H1 (cell line): ENCODE data around the gene PPP1R18.
"Not testable (repeated sequence)": the region's sequence is repeated elsewhere in the genome, so short reads cannot be mapped to it uniquely, and the experiment has no call there.

Experiments used
- ATF2 ChIP-seq: IDR thresholded peaks from 2 replicates; pipeline ENCODE4 v1.6.1; 2012; ENCODE audit warnings: low read length, inconsistent platforms
- BACH1 ChIP-seq: IDR thresholded peaks from 2 replicates; pipeline ENCODE4 v1.6.1; 2012; ENCODE audit warnings: low read length, improper control_type of control experiment
- CTCF ChIP-seq, 3 experiments: IDR thresholded peaks; 1 replicate in 2 of 3; 2 replicates in 1 of 3; pipeline versions ENCODE4 v1.5.1 to v1.6.1; 2011; ENCODE audit warnings: low read length in 3 of 3, mild to moderate bottlenecking in 3 of 3, inconsistent platforms in 2 of 3, low read depth in 1 of 3, moderate library complexity in 1 of 3; ENCODE audit not compliant: insufficient read depth in 1 of 3; ENCODE audit errors: control extremely low read depth in 1 of 3
- EZH2 ChIP-seq: fragments of 200-600 bp; sonication (generic); IDR thresholded peaks from 2 replicates; pipeline ENCODE4 v1.7.1; 2012; ENCODE audit warnings: low read depth, mild to moderate bottlenecking, moderate library complexity, low read length, inconsistent platforms; ENCODE audit not compliant: severe bottlenecking
- JUN ChIP-seq: IDR thresholded peaks from 2 replicates; pipeline ENCODE4 v1.6.1; 2011; ENCODE audit warnings: low read depth, mild to moderate bottlenecking, improper control_type of control experiment, low read length
- PHF8 ChIP-seq: fragments of 200-600 bp; sonication (generic); conservative IDR thresholded peaks from 2 replicates; pipeline ENCODE4 v1.7.1; 2012; ENCODE audit warnings: low read depth, mild to moderate bottlenecking, inconsistent platforms, low read length, moderate library complexity
- POLR2A ChIP-seq, 2 experiments: IDR thresholded peaks; 1 replicate in 1 of 2; 2 replicates in 1 of 2; pipeline ENCODE4 v1.6.1; 2011; ENCODE audit warnings: low read depth in 2 of 2, low read length in 2 of 2, mild to moderate bottlenecking in 2 of 2; ENCODE audit errors: control extremely low read depth in 1 of 2
- POLR2AphosphoS5 ChIP-seq: IDR thresholded peaks from 2 replicates; pipeline ENCODE4 v1.6.1; 2011; ENCODE audit warnings: low read depth, low read length
- RAD21 ChIP-seq, 2 experiments: IDR thresholded peaks in 1 of 2; conservative IDR thresholded peaks in 1 of 2; 2 replicates each; pipeline ENCODE4 v1.6.1; 2011; ENCODE audit warnings: low read depth in 2 of 2, low read length in 2 of 2, improper control_type of control experiment in 1 of 2, inconsistent platforms in 1 of 2, mild to moderate bottlenecking in 1 of 2, moderate library complexity in 1 of 2
- RNF2 ChIP-seq: fragments of 200-900, 300-1000 bp; sonication (generic); IDR thresholded peaks from 2 replicates; pipeline ENCODE4 v1.7.1; 2016; ENCODE audit warnings: borderline replicate concordance, low read depth, mild to moderate bottlenecking, antibody characterized with exemption, low read length; ENCODE audit not compliant: poor library complexity, severe bottlenecking; ENCODE audit errors: missing control alignments
- SP1 ChIP-seq: IDR thresholded peaks from 2 replicates; pipeline ENCODE4 v1.6.1; 2011; ENCODE audit warnings: low read depth, low read length
- SUZ12 ChIP-seq: fragments of 200-600 bp; sonication (generic); IDR thresholded peaks from 2 replicates; pipeline ENCODE4 v1.6.1; 2012; ENCODE audit warnings: mild to moderate bottlenecking, inconsistent platforms, low read length, moderate library complexity, mixed read lengths

- 0 out of 2 replicates have a peak, but pooled peaks have one; percentile 0 for TF ChIP-seq POLR2AphosphoS5
- not testable (repeated sequence) for TF ChIP-seq EZH2; CTCF (IDR thresholded peaks at IDR 0.05; ENCODE audit: control extremely low read depth in 1 of 3, insufficient read depth in 1 of 3, low read depth in 1 of 3, low read length in 3 of 3); RAD21 (IDR thresholded peaks at IDR 0.05 in 1 of 2, conservative IDR thresholded peaks at IDR 0.05 in 1 of 2; ENCODE audit: low read depth in 2 of 2, low read length in 2 of 2); SUZ12; PHF8; ATF2; RNF2; BACH1; JUN
- TF ChIP-seq POLR2A (IDR thresholded peaks at IDR 0.05; ENCODE audit: control extremely low read depth in 1 of 2, low read depth in 2 of 2, low read length in 2 of 2) = peak in 1 of 2 experiments; percentile 11; a peak in 1 of 3 replicates
- 0 out of 2 replicates have a peak, but pooled peaks have one; percentile 29 for TF ChIP-seq SP1
Observed at GRCh38 chr6:30723843-30724741, 37.6 kb upstream of the PPP1R18 start.
